GM20431 (cell line): ENCODE measurements around the gene OR1M1.
"Not testable (repeated sequence)": the region's sequence is repeated elsewhere in the genome, so short reads cannot be mapped to it uniquely, and the experiment has no call there.

Experiments
- in situ Hi-C: fragments of 300-500 bp; cut with MseI, MboI; formaldehyde crosslinking; loops from one replicate; pipeline ENCODE4 v1.15.0; 2020; ENCODE audit warnings: low sequenced_read_pairs; ENCODE audit not compliant: unreplicated experiment

Gene OR1M1, protein sequence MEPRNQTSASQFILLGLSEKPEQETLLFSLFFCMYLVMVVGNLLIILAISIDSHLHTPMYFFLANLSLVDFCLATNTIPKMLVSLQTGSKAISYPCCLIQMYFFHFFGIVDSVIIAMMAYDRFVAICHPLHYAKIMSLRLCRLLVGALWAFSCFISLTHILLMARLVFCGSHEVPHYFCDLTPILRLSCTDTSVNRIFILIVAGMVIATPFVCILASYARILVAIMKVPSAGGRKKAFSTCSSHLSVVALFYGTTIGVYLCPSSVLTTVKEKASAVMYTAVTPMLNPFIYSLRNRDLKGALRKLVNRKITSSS

DNA sequence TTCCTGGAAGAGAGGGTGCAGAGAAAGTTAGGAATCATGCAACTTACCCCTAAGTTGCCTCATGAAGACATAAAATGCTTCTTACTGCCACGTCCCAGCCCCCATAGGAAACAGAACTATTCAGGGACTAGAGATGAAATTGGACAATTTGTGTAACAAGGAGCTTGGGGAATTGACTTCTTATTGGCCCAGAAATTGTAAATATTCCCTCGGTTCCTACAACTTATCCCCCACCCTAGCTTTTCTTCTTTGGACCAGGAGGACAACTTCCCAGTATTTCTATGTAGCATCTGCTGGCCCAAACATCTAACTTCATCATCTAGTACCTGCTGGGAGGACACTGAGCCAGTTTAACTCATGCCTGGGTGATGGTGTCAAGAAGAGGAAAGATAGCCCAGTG lies at the start of gene OR1M1:
OR1M1 (plus strand) TSS at position 301 of the 400 bp plus-strand sequence. CDS start 6,184 bp downstream, outside the sequence.
- in situ Hi-C loops: no loop called here

DNA sequence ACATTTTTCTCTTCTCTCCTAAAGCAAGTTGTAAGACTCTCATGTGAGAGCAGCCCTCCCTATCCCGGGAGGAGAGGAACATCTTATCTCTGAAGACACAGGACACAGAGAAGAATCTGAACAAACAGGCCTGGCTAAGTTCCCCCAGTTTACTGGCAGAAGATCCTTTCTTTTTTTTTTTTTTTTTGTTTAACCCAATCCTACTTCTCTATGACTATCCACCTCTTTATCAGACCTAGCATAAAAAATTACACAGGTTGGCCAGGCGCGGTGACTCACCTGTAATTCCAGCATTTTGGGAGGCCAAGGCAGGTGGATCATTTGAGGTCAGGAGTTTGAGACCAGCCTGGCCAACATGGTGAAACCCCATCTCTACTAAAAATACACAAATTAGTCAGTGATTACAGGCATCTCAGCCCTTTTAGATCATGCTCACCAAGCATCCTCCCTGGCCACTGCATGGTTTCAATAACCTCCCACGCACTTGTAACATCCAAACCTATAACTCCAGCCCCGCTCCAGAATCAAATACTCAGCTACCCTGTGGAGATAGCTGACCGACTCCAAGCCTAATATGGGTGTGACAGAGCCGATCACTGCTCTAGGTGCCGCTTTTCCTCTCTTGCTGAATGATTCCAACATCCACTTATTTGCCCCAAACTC lies 49.3 kb upstream of the OR1M1 start:
- in situ Hi-C loops: no loop called here

DNA sequence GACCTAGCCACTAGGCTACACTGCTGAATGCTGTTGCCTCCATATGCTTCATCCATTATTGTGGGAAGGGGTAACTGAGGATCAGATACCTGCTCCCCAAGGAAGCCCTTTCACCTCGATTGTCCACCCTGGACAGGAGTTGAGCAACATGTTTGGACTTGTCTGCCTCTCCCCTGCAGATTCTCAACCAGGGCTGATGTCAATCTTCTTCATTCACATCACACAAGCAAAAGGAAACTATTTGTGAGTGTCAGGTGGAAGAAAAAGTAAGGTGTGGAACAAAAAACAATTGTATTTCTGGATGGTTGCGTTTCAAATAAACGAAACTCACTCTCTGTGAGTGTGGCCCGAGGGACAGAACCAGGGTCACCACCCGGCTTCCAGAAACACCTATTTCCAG lies 47.1 kb upstream of the OR1M1 start:
- in situ Hi-C loops: no loop called here

DNA sequence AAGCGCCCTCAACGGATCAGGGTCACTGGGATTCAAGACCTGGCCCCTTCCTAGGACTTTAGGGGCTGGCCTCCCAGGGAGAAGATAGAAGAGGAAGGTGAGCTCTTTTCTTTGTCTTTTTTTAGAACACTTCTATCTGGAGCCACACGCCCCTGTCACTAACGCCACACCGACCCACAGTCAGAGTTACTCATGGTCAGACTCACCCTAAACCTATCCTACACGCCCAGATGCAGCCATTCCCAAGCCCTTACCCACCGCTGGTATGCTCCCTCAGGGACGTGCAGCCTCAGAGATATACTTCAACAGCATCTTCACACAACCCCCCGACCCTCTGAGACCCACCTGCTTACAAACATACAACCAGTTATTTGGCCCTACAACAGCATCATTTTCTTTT lies 46.7 kb upstream of the OR1M1 start:
- in situ Hi-C loops: no loop called here

DNA sequence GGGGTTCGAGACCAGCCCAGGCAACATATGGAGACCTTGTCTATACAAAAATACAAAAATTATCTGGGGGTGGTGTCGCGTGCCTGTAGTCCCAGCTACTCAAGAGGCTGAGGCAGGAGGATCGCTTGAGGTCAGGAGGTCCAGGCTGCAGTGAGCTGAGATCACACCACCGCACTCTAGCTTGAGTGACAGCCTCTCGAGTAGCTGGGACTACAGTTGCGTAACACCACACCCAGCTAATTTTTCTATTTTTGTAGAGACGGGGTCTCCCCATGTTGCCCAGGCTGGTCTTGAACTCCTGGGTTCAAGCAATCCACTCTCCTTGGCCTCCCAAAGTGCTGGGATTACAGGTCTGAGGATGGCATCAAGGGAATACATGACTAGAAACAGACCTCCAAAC lies 45.8 kb upstream of the OR1M1 start:
- in situ Hi-C loops: no loop called here

DNA sequence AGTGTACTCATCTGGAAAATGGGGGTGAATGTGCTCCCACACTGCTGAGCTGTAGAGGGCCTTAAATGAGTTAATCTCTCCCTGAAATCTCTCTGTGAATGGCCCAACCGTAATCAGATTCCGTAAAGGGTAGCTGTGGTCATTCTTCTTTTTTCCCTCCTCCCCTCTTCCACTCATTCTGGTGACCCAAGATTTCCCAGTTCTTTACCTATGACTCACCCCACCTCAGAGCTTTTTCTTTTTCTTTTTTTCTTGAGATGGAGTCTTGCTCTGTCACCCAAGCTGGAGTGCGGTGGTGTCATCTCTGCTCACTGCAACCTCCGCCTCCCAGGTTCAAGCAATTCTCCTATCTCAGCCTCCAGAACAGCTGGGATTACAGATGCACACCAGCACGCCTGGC lies 43.3 kb upstream of the OR1M1 start:
- in situ Hi-C loops: no loop called here

DNA sequence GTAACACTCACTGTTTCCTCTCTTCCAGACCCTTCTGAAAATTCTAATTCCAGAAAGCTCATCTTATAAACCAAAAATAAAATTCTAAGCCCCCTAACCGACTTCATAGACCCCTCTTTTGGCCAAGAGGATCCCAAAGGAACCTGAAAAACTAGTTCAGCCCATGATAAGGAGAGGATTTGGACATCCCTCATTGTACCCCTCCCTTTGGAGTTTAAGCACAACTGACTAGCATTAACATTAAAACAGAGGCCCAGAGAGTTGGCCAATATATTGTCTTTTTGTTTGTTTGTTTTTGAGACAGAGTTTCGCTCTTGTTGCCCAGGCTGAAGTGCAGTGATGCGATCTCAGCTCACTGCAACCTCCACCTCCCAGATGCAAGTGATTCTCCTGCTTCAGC lies 42.4 kb upstream of the OR1M1 start:
- in situ Hi-C loops: no loop called here

DNA sequence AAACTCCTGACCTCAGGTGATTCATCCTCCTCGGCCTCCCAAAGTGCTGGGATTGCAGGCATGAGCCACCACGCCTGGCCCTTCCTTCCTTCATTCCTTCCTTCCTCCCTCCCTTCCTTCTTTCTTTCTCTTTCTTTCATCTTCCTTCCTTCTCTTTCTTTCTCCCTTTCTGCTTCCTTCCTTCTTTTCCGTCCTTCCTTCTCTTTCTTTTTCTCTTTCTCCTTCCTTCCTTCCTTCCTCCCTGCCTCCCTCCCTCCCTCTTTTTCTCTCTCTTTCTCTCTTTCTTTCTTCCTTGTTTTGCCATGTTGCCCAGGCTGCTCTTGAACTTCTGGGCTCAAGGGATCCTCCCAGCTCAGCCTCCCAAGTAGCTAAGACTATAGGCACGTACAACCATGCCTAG lies 40.2 kb upstream of the OR1M1 start:
- in situ Hi-C loops: no loop called here

DNA sequence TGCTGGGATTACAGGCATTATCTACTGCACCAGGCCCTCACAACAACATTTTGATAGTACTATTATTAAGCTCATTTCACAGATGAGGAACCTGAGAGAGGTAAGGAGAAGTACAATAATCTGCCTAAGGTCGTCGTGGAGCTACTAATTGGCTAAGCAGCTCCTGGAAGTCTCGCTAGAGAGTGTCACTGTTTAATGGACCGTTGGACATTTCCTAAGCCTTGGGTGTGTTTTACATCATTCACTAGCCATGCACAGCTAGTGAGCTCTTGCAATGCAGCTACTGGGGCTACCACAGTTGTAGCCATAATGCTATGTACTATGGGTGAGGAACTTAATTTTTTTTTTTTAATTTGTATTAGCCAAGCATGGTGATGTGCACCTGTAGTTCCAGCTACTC lies 34.0 kb upstream of the OR1M1 start:
- in situ Hi-C loops: no loop called here

DNA sequence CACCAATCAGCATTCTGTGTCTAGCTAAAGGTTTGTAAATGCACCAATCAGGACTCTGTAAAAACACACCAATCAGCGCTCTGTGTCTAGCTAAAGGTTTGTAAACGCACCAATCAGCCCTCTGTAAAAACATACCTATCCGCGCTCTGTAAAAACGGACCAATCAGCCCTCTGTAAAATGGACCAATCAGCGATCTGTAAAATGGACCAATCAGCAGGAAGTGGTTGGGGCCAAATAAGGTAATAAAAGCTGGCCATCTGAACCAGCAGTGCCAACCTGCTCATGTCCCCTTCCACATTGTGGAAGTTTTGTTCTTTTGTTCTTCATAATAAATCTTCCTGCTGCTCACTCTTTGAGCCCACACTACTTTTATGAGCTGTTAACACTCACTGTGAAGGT lies 33.2 kb upstream of the OR1M1 start:
- in situ Hi-C loops: not testable (repeated sequence)

DNA sequence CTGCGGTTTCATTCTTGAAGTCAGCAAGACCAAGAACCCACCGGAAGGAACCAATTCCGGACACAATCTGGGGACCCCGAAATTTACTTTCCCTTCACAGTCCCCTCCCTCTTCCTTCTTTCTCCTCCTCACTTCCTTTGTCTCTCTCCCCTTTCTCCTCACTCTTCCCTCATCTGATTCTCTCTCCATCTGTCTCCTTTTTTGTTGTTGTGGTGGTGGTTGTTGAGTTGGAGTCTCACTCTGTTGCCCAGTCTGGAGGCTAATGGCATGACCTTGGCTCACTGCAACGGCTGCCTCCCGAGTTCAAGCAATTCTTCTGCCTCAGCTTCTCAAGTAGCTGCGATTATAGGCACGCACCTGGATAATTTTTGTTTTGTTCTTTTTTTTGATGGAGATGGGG lies 32.7 kb upstream of the OR1M1 start:
- in situ Hi-C loops: no loop called here

DNA sequence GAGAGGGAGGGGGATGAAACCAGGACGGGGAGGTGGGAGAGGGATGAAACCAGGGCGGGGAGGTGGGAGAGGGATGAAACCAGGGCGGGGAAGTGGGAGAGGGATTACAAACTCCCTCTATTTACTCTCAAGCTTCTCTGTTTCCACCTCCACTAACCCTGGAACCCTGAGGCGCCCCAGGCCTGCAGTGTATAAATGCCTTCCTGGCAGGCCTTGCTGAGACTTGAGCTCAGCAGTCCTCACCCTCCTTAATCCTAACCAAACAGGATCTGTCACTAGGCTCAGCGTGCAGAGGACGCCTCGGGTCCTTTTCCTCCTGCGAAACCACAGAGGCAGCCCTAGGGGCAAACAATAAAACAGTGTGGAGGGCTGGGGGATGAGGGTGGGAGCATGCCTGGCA lies 32.1 kb upstream of the OR1M1 start:
- in situ Hi-C loops: no loop called here

DNA sequence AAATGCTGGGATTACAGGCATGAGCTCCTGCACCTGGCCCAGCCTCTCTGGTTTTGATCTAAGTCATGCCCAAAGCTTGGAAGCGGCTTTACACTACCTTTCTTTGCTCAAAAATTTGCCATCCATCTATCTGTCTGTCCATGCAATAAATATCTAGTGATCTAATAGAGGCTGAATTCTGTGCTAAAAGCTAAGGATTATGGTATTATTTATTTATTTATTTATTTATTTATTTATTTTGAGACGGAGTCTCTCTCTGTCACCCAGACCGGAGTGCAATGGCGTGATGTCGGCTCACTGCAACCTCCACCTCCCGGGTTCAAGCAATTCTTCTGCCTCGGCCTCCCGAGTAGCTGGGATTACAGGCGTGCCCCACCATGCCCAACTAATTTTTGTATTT lies 30.7 kb upstream of the OR1M1 start:
- in situ Hi-C loops: not testable (repeated sequence)

DNA sequence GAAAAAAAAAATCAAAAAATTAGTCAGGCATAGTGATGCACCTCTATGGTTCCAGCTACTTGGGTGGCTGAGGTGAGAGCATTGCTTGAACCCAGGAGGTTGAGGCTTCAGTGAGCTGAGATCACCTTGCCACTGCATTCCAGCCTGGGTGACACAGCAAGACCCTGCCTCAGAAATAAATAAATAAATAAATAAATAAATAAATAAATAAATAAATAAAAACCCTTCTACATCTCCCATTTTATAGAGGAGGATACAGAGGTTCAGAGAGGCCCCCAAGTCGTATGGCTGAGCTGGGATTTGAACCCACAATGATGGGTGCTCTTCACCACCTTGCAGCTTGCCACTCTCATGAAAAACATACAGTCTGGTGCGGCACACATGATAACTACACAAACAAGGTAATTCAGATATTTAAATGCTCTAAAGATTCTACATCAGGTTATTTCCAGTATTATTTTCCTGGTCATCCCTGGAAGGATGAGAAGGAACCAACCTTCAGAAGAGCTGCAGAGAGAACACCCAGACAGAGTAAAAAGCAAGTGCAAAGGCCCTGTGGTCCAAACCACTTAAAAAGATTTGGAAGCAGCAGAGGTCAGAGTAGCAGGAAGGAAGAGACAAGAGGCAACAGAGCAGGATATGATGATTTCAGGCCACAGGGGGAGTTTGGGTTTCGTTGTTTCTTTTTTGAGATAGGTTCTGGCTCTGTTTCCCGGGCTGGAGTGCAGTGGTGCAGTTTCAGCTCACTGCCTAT lies 29.2 kb upstream of the OR1M1 start:
- in situ Hi-C loops: no loop called here

DNA sequence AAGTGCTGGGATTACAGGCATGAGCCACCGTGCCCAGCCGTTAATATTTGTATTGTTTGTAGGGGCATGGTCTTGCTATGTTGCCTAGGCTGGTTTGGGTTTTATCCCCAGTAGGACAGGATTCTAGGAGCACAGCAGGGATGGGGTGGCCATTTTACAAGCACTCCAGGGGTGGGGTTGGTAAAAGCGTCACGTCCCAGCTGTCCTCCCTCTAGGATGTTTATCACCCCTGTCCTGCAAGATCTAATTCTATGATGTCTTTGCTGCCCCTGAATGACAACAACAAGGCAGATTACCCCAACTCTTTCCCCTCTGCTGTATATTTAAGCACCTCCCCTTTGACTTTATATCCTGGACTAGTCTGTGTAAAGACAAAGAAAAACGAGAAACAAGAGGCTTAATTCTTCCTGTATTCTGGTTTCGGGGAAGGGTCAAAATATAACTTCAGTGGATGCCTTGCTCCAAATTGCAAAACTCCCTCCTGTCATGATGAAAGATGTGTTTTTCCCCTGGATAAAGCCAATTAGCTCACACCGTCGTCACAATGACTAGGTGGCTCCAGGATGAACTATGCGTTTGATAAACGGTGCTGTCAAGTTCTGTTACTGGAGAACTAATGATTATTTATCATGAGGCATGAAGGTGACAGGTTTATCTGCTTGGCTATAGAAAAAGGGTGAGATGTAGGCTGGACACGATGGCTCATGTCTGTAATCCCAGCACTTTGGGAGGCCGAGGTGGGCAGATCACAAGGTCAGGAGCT lies 27.8 kb upstream of the OR1M1 start:
- in situ Hi-C loops: no loop called here

DNA sequence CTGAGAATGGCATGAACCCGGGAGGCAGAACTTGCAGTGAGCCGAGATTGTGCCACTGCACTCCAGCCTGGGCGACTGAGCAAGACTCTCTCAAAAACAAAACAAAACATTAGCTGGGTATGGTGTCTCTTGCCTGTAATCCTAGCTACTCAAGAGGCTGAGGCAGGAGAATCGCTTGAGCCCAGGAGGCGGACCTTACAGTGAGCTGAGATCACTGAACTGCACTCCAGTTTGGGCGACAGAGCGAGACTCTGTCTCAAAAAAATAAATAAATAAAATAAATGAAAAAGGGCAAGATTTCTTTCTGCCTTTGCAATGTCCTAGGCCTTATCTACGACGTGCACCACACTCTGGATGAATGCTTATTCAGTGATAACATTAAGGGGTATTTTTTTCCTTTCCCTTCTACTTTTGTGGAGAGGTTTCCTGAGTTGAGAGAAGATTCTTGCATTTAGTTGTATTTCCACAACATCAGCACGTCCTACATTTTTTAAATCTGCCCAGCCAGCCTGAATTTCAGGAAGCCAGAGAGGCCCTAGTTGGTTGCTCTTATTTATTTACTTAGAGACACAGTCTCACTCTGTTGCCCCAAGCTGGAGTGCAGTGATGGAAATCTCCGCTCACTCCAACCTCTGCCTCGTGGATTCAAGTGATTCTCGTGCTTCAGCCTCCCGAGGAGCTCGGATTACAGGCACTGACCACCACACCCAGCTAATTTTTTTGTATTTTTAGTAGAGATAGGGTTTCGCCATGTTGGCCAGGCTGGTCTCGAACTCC lies 26.1 kb upstream of the OR1M1 start:
- in situ Hi-C loops: no loop called here

DNA sequence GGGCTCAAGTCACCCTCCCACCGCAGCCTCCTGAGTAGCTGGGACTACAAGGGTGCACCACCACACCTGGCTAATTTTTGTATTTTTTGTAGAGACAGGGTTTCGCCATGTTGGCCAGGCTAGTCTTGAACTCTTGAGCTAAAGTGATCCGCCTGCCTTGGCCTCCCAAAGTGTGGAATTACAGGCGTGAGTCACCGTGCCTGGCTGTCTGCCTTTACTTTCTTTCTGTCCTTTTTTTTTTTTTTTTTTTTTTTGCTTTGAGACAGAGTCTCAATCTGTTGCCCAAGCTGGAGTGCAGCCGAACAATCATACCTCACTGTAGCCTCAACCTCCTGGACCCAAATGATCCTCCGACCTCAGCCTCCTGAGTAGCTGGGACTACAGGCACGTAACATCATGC lies 25.0 kb upstream of the OR1M1 start:
- in situ Hi-C loops: no loop called here

DNA sequence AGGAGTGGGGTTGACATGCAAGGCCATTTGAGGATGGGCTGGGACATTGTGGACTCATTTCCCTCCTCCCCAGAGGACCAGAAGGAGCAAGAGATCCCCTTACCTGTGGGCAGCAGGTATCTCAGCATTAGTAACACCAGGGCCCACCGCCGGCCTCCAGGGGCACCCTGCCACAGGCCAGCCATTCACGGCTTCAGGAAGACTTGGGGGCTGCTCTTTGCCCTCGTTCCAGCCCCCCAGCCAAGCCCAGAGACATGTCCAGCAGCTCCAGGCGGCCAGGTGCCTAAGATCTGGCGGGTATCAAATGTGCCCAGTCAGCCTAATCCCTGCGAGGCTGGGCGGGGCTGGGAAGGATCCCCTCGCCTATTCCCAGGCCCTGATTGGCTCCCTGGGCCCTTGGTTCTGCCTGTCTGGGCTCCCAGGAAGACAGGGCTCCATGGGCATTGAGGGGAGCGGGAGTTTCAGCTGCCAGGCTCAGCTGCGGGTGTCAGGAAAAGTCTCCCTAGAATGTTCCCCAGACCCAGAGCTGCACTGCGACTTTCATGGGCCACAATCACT lies 21.3 kb upstream of the OR1M1 start:
- in situ Hi-C loops: no loop called here

DNA sequence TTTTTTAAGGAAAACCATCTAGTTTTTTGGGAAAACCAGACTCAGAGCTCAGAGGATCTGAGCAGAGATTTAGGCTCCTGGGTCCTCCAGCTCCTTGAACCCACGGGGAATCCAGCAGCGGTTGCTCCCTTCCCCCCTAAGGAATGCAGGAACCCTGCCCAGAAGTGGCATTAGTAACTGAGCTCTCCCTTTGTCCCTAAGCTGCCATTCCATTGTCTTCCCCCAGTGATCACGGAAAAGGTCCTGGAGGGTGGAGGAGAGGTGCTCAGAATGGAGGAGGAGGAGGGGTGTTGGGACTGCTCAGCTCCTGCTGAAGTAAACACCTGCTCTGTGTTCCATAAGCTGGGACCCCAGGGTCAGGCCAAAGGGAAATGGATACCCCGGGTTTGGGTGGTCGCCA lies 16.8 kb upstream of the OR1M1 start:
- in situ Hi-C loops: no loop called here

DNA sequence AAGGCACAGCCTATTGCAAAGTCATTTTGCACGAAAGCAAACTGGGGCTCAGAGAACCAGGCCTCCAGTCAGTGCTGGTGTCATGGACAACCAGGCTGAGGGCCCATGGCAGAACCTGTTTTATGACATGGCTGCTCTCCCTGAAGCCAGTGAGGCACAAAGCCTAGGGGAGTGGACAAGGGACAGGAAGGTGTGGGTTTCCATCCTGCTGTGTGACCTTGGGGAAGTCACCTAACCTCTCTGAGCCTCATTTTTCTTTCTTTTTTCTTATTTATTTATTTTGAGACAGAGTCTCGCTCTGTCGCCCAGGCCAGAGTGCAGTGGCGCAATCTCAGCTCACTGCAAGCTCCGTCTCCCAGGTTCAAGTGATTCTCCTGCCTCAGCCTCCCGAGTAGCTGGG lies 15.1 kb upstream of the OR1M1 start:
- in situ Hi-C loops: not testable (repeated sequence)
